ENCODE data around the gene PLOD2.

The PLOD2 gene

DNA sequence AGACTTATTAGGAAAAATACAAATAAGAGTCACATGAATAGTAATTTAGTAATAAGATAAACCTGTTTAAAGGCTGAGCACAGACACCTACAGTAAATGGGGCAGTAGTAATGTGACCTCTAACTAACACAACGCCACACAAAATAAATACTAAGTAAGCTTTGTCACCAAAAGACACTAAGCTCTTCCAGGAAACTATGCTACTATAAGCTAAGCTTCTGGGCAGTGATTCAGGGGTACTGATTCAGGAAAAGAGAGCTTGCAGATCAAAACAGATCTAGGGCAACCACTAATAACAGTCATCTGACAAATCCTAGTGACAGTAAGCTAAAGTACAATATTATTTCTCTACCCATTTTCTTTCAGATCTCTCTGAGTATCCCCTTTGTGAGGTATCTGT lies 68.8 kb downstream of the PLOD2 start:
- DNase-seq: no peak

DNA sequence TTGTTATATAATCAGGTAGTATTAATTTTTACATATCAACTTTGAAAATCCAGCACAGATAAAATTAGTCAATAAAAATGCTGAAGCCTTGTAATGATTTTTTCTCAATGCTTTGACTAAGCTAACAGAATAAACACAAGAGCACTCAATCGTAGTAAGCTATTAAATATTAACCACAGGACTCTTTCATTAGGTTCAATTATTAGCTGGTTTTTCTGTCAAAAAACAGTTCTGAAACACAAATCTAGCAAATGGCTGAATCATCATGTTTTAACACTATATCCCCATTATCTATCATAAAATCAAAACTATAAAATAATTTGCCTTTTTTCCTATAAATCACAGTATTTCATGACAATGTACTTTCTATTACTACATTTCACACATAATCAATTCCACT lies 69.6 kb downstream of the PLOD2 start:
- DNase-seq: no peak

DNA sequence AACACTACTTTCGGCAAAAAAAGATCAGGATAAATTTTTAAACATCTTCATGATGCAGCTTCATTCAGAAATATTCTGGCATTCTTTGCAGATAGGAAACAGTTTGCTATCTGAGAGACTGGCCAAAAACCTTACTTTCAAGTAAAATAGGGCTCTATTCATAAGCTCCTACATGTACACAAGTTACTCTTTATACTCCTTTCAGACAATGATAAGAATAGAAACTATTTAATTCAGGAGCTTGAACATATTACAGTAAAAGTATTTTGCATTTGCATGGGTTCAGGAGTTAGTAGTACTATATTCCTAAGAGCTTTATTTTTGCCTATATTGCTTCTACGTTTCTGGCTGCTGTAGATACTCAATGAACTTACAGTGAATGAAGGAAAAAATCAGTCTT lies 70.5 kb downstream of the PLOD2 start:
- DNase-seq: no peak

DNA sequence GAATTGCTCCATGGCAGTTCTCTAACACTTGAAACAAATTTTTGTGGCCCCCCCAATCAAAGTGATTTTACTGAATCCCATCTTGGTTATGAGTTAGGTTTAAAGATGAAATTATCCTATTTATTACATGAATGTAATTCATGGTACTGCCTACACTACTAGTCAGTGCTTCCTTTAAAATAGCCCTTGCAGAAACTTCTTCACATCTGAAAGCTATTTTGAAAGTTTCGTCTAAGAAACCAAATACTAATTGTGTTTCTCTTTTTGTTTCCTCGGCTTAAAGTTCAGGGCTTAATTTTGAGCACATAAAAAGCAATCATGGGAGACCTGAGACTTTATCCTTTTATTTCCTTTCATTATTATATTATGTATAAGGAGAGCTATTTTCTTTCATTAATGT lies 72.1 kb downstream of the PLOD2 start:
- no peak for DNase-seq

DNA sequence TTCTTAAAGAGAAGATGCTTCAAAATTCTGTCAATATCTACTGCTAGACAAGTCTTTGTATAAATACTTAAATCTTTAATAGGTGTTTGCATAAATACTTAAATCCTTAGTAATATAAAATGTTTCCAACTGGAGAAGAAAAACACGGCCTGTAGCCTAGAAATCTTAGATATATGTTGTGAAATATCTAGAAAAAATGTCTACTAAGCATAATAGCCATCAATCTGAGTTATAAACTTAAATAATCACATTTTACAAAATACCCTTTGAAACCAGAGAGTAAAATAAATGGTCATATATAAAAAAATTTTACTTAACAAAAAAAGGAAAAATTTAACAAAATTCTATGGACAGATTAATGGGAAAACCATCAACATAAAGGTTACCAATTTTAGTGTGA lies 73.9 kb downstream of the PLOD2 start:
- DNase-seq: no peak

DNA sequence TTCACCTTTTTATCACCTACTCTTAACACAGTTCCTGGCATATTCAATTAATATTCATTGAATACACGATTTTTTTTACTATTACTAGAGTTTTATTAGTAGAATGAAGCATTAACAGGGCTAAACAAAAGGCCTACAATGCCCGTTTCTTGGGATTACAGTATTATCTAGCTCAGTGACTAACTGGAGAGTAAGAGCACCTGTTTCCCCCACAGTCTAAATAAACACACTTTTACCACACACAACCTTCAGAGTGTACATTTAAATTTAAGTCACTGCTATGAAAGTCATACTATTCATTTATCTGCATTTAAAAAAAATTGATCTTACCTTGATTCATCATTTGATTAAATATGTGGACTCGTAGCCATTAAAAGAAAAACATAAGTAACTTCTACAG lies 74.8 kb downstream of the PLOD2 start:
- DNase-seq: no peak

DNA sequence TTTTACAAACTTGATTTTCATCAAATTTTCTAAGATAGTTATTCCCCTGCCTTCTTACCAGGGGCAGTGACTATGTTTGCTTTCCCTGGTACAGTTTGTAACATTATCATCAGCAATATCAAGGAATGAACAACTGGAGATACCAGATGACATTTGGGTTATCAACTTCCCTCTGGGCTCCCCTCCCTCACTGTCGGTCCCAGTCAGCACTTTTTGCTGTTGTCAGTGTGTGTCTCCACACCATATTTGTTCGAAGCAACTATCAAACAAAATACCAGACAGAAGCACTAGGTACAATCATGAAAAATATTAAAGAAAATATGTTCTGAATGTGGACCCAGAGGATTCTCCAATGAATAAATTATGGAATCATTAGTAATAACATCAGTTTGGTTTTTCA lies 75.3 kb downstream of the PLOD2 start:
- no peak for DNase-seq

DNA sequence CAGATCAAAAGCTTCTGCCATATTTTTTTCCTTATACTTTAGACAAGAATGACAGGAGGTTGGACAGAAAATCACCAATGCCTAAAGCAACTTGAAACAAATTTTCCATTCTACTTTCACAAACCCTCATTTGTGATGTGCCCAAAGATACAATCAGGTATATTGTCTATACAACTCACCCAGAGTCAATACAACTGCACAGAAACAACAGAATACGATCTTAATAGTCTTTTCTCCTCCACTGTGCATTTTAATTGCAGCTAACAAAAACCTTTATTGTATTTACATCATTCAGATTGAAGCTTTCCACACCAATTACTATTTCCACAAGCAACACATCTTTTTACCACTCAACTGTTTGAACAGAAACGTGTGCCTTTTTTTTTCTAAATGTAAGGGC lies 80.4 kb downstream of the PLOD2 start:
- no peak for DNase-seq

DNA sequence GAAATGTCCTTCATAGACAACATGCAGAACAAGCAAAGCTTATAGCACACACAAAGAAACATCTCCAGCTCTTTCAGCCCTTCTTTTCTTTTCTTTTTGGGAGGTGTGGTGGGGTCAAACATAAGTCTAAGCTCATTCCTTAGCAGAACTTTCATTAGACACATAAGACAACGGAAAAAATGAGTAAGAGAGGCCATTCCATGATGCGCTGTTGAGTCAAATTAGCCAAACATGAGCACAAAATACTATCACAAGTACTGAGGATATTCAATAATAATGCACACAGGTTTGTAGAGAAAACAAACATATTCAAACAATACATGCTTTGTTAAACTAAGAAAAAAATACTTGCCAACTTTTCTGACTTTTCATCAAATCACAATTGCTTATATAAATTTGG lies 83.0 kb downstream of the PLOD2 start:
- DNase-seq: no peak

DNA sequence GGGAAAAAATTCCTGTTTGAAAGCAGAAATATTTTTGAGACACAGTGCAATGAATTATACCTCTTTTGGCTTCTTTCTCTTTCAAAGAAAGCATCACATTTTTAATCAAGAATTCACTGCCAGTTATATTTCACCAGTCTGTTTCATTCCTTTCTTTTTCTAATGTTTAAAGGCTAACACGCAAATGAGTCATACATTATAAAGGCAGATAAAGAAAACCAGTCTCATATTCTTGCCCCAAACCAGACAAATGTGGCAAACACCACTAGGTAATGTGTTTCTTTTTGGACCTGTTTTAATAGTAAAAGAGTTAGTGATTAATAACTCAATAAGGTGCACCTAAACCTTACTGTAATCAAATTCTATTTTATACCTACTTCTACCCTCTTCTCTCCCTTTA lies 83.8 kb downstream of the PLOD2 start:
- DNase-seq: no peak

DNA sequence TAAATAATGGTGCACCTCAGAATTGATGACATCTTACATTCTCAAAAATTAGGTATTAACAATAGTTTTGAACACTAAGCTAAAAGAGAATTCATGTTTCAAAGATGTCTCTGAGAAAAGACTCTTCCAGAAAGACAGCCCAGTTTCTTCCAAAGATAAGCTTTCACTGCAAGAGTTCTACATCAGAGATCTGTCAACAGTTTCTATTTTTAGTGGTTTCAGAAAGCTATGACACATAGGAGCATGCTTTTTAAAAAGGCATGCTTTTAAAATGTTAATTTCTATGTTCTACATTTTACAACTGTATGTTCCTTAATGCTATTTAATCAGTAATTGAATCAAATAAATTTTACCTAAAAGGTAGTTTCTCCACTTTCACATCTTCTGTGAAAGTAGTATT lies 88.2 kb downstream of the PLOD2 start:
- no peak for DNase-seq

DNA sequence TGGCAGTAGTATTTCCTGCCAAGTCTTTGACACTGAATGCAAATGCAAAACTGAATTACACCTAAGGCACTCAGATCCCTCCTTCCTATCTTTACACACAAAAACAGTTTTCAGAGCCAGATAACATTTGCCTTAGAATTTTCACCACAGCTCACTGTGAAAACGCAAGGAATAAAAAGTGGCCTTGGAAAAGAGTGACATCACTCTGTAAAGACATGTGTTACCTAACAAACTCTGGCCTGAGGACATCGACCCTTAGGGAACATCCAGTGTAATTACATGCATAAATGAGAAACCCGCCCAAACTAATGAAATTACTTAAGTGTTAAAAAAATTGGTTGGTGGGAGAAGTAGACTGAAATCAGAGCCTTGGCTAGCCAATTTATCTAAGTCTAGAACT lies 88.9 kb downstream of the PLOD2 start:
- DNase-seq: no peak

DNA sequence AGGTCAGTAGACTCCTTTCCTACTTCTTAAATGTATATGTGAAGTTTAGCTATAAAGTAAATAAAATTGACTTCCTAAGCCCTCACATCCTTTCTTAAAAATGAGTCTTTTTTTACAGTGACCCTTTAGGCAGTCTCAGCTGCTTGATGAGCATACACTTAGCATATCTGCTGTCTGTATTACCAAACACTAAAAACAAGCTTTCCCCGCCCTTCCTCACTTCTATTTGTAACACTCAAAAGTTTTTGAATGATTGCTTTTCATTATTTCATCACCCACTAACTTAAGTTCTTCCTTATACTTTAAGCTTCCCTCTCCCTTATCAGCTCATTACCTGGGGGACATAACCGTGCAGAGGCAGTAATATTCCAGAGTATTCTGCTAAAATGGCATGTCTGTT lies 89.4 kb downstream of the PLOD2 start:
- no peak for DNase-seq

DNA sequence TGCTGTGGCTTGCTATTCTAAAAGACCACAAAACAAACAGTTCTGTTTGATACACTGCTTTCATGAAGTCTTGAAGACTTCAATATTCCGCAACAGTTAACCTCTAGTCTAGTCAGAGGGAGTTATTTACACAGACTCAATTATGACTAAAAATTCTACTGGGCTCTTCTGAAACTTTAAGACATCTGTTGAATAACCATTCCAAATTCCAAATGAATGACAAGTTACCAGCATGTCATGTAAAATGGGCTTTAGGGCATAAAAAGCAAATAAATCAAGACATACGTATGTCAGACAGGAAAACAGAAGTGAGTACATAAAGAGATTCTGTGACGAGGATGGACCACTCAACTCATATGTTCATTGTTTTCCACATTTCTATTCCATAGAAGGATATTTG lies 93.9 kb downstream of the PLOD2 start:
- DNase-seq: no peak

DNA sequence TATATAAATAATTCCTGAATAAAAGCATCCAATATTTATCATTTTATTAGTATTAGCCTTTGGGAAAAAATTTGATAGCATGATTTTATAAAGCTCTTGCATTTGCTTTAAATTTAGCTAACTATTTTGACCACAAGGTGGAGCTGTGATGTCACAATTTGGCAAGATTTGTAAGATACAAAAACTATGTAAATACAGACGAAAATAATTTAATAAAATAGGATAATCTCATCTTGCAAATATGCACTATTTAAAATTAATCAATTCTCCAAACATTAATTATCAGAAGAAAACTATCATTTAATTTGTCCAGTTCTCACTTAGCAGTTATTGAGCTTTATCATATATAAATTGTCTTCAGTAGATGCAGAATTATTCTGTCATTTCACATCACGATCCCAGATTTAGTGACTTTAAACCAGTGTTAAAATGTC lies 95.4 kb downstream of the PLOD2 start:
- no peak for DNase-seq

DNA sequence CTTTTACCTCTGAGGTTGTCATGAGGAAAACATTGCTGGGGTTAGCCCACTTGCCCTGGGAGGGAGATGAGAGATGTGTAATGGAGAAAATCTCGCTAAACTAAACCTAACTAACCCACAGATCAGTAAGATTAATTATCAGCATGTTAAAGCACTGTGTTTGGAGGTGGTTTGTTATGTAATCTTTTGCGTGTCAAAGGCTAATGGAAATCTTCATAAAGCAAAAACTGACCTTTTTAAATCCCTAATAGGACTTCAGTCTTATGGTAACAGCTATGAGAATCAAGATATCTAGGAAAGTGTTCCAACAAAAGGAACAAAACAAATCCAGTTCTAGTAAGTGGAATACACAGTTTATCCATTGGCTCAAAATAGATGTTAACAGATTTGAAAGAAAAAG lies 102.7 kb downstream of the PLOD2 start:
- no peak for DNase-seq

DNA sequence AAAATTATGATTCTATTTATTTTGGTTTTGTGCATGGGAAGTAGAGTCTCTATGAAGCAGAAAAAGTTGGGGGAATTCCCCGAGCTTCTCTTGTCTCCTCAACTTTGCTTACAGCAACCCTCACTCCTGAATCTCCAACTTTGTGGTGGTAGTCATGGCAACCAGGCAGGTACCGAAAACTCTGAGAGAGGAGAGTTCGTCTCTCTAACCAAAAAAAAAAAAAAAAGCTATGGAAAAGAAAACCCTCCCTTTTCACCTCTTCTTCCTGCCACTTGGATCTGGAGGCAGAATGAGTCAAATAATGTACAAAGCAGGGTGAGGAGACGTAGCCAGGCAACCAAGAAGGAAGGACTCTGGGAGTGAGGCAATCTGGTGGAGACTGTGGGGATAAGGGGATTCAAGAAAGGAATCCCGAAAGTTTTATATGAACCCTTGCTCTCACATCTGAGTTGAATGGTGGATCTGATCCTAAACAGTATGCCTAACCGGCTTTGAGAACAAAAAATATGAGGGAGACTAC lies 108.1 kb downstream of the PLOD2 start:
- DNase-seq: no peak

DNA sequence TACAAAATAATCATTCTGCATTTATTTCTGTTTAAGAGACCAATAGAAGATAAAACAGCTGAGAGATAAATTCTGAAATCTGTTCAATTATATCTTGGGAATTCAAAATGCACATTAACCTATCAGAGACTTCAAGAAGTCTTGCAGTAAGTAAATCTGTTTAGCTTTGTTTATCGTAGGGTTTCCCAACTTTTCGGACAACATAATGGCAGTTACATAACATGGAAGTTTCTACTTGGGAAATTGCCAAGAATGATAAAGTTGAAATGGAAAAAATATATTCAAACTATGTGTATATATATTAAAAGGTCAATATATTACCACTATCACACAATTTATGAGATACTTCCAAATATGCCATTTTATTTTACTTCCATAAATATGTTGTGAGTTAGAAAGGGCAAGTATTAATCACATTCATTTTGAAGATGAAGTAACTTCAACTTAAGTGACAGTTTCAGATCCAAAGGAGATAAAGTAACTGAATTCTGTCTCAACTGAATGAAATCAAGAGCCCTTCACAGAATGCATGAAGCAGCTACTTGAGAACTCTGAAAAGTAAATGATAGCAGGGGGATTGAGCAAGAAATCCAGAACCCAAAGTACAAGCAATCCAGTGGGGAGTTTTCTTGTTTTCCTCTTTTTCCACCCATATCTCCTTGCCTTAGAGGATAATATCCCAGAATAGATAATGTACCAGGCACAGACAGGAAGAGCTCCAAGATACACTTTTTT lies 108.8 kb downstream of the PLOD2 start:
- DNase-seq: no peak

DNA sequence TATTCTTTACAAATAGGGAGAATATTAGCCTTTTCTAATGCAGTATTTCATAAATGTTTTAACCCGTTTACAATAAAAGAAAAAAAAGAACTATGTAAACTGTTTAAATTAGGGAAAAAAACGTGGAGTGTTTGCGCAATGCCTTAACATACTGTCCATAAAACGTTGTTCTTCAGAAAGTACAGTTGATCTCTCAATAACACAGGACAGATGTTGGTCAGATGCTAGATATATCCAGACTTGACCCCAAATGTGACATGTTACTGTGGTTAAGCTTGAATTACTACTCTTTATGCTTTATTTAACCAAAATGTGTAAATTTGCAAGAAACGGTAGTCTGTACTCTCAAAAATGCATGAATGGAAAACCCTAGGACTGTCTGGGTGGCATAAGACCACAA lies 110.3 kb downstream of the PLOD2 start:
- DNase-seq: no peak

DNA sequence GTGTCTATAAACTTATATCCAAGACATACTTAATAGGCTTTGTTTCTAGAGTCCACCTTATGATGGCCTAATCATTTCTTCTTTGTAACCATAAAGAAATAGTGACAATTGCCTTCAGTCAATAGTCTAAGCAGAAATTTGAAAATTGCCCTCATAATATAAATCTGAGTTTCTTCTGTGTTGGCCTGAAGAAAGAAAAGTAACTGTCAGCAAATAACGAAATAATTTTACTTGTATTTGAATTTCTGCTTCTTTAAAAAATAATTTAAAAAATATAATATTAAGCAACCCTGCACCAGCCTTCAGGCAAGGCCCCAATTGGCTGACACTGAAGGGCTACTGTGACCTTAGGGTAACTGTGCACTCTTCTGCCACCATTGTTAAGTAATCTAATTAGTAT lies 113.5 kb downstream of the PLOD2 start:
- no peak for DNase-seq

DNA sequence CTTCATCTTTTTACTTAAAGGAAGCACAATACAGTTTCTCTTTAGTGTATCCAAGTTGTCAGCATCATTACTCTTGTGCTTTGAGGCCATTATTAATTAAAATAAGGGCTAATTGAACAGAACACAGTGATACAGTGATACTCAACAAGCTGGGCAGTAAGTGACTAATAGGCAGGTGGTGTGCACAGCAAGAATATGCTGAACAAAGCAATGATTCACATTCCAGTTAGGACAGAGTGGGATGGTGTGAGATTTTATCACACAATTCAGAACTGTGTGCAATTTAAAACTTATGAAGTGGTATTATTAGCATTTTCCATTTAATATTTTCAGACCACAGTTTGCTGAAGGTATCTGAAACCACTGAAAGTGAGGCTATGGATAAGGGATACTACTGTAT lies 116.9 kb downstream of the PLOD2 start:
- DNase-seq: no peak

DNA sequence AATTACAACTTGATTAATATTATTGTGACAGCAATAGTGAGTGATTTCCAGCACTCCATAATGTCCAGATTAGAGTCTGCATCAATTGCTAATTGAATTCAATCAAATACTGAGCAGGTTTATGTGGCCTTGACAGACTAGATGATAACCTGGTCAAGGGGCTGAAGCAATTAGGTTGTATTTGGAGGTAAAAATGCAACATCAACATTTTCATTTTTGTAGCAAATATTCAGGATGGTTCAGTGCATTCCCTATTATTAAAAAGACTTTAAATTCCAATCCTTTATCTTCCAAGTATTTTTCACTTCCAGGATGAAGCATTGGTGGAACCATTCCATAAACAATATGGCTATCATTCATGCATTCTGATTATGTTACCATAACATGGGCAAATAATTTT lies 120.4 kb downstream of the PLOD2 start:
- DNase-seq: no peak

DNA sequence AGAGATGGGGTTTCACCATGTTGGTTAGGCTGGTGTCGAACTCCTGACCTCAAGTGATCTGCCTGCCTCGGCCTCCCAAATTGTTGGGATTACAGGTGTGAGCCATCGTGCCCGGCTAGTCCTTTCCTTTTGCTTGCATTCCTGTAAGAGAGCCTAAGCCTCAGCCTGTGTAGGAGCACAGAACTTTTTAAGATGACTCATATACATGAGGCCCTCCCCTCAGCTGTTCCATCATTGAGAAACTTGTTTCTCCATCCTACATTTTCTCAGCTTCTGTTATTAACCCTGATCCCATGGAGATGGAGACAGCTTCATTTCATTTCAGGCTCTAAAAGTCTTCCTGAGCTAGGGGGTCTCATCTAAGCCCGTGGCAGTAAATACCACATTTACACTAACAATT lies 123.3 kb downstream of the PLOD2 start:
- DNase-seq: no peak

DNA sequence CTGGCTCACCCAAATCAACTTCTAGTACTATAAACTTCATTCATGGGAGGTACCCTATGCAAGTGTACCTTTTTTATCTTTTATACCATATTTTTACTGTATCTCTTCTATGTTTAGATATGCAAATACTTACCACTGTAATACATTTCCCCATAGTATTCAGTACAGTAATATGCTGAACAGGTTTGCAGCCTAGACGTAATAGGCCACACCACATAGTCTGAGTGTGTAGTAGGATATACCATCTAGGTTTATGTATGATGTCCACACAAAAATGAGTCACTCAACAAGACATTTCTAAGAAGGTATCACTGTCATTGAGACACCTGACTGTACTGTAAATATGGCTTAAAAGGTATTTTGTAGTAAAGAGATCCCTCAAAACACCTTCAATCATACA lies 124.7 kb downstream of the PLOD2 start:
- no peak for DNase-seq

DNA sequence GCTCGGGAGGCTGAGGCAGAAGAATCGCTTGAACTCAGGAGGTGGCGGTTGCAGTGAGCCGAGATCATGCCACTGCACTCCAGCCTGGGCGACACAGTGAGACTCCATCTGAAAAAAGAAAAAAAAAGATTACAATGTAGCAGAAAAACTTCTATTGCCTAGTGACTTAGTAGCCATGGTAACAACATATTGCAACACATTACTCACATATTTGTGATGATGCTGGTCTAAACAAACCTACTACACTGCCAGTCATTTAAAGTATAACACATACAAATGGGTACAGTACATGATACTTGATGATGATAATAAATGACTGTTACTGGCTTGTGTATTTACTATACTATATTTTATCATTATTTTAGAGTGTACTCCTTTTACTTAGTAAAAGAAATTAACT lies 125.6 kb downstream of the PLOD2 start:
- DNase-seq: no peak
